NCI-H69 (cell line): ENCODE measurements around the gene PES1.
A peak's percentile ranks its signal among the peaks of the same experiment; 100 is the strongest.
"Not testable (repeated sequence)": the region's sequence is repeated elsewhere in the genome, so short reads cannot be mapped to it uniquely, and the experiment has no call there.

Experiments
- DNase-seq: peaks from one replicate; lab custom pipeline; 2025; lab: John Stamatoyannopoulos, UW

PES1 gene

GRCh38 chr22:30575859-30576258 lies 15.9 kb downstream of the PES1 start:
- no peak for DNase-seq

- no peak for DNase-seq
These were observed 16.6 kb downstream of the PES1 start for GRCh38 chr22:30574997-30575671.

GRCh38 chr22:30574095-30574981 lies 17.4 kb downstream of the PES1 start, which contains the start of gene GAL3ST1:
Gene GAL3ST1, minus strand, starts transcription at chr22:30574665. Its CDS starts 17,273 bp downstream, at chr22:30557392.
- DNase-seq: peak; percentile 73

GRCh38 chr22:30573594-30574094 lies 18.1 kb downstream of the PES1 start:
- DNase-seq: peak; percentile 32

GRCh38 chr22:30572840-30573593 lies 18.7 kb downstream of the PES1 start:
- DNase-seq: peak; percentile 31

- no peak for DNase-seq
These were observed 19.5 kb downstream of the PES1 start for GRCh38 chr22:30572210-30572609.

- DNase-seq: no peak
These were observed 22.0 kb downstream of the PES1 start for GRCh38 chr22:30569674-30570202.

GRCh38 chr22:30568137-30568805 lies 23.4 kb downstream of the PES1 start:
- no peak for DNase-seq

- not testable (repeated sequence) for DNase-seq
These were observed 24.4 kb downstream of the PES1 start for GRCh38 chr22:30567277-30567676.

- DNase-seq: no peak
These were observed 25.6 kb downstream of the PES1 start for GRCh38 chr22:30566125-30566524.

GRCh38 chr22:30565341-30565740 lies 26.4 kb downstream of the PES1 start:
- no peak for DNase-seq

- DNase-seq: no peak
These were observed 27.0 kb downstream of the PES1 start for GRCh38 chr22:30564761-30565119.

GRCh38 chr22:30564045-30564760 lies 27.5 kb downstream of the PES1 start:
- peak; percentile 35 for DNase-seq

GRCh38 chr22:30562366-30562765 lies 29.3 kb downstream of the PES1 start:
- DNase-seq: peak; percentile 18

GRCh38 chr22:30561402-30562189 lies 30.1 kb downstream of the PES1 start:
- DNase-seq: peak; percentile 49

- peak; percentile 27 for DNase-seq
These were observed 31.0 kb downstream of the PES1 start for GRCh38 chr22:30560643-30561202.

- DNase-seq: no peak
These were observed 31.8 kb downstream of the PES1 start for GRCh38 chr22:30559889-30560288.

- no peak for DNase-seq
These were observed 34.5 kb downstream of the PES1 start for GRCh38 chr22:30557243-30557642.

- DNase-seq: peak; percentile 22
These were observed 35.3 kb downstream of the PES1 start for GRCh38 chr22:30556388-30556787.
